Measurements from ENCODE around the gene TAC3.
"Not testable (repeated sequence)": the region's sequence is repeated elsewhere in the genome, so short reads cannot be mapped to it uniquely, and the experiment has no call there.

TAC3 gene

DNA sequence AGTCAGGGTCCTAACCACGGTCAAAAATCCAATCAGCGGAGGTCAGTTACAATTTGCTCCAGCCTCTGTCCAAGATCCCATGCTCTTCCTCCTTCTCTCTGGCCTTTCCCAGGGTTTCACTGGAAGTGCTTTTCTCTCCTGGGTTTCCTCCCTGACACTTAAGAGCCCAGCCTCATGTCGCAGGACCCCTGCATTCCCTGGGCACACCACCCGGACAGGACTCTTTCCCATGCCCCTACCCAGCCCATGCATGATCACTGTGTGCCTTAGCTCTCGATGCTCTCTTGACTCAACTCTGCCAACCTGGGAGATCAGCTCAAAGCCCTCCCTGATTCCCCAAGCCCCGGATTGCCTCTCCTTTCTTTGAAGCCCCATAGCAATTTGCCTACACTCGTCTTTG is 15.5 kb upstream of the TAC3 start:
- no peak for DNase-seq

GRCh38 chr12:57031138-57031725 is 14.9 kb upstream of the TAC3 start:
- DNase-seq, result peak; percentile 20

DNA sequence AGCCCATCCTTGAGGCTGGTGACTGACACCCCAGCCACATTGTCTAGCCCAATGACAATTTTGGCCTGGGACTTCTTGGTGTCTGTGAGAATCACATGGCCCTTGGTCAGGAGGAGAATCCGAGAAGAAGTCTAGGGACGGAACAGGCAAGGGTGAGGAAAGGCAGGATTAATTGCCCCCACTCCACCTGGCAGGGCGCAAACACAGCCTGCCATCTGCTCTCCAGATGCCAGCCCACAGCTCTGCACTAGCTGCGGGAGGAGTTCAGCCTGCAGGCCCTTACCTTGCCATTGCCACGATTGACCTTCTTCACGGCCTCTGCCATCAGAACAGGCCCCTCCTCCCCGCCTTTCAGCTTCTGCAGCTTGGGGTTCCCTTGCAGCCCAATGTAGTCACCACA is 13.1 kb upstream of the TAC3 start:
- DNase-seq, result no peak

- DNase-seq, result no peak
These were observed 11.4 kb upstream of the TAC3 start for GRCh38 chr12:57027805-57028153.

GRCh38 chr12:57027011-57027804 is 10.9 kb upstream of the TAC3 start:
- peak; percentile 32 for DNase-seq

GRCh38 chr12:57025196-57025595 is 8.9 kb upstream of the TAC3 start:
- no peak for DNase-seq

DNA sequence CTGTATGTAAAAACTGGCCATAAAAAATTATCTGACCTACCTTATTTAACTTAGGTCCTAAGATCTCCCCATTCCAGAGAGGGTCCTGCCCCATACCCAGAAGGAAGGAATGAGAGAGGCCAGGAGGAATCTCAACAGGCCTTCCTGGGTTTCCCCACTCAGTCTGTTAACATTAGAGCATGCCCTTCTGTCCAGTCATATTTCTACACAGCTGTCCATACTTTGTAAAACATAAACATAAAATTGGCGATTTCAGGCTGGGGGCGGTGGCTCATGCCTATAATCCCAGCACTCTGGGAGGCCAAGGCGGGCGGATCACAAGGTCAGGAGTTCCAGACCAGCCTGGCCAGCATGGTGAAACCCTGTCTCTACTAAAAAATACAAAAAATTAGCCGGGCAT is 6.0 kb upstream of the TAC3 start:
- not testable (repeated sequence) for DNase-seq

DNA sequence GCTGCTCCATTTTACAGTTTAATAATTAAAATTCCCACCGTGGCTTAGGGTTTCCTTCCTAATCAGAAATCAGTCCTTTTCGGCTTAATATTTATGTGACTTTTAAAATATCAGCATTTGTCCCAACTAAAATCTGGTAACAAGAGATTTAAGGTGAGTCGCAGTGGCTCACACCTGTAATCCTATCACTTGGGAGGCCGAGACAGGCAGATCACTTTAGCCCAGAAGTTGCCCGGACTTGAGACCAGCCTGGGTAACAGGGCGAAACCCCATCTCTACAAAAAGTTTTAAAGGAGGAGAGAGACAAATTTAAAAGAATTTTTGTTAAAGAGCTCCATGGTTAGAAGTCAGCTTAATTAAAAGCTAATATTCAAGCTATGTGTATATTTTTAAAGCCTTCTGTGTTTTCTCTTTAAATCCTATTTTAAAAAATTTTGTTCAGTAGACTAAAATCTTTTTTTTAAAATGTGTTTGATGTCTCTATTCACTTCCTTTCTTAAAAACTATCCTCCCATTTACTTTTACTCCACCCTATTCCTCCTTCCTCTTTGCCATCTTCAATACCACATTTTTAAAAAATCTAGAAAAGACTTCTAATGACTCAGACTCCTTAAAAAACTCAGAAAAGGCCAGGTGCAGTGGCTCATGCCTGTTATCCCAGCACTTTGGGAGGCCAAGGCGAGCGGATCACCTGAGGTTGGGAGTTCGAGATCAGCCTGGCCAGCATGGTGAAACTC is 3.8 kb upstream of the TAC3 start:
- no peak for DNase-seq

- DNase-seq, result no peak
These were observed 2.6 kb upstream of the TAC3 start for GRCh38 chr12:57018906-57019305.

GRCh38 chr12:57018353-57018752 is 2.0 kb upstream of the TAC3 start:
- not testable (repeated sequence) for DNase-seq

GRCh38 chr12:57012600-57013465 is 3.5 kb downstream of the TAC3 start:
- no peak for DNase-seq

DNA sequence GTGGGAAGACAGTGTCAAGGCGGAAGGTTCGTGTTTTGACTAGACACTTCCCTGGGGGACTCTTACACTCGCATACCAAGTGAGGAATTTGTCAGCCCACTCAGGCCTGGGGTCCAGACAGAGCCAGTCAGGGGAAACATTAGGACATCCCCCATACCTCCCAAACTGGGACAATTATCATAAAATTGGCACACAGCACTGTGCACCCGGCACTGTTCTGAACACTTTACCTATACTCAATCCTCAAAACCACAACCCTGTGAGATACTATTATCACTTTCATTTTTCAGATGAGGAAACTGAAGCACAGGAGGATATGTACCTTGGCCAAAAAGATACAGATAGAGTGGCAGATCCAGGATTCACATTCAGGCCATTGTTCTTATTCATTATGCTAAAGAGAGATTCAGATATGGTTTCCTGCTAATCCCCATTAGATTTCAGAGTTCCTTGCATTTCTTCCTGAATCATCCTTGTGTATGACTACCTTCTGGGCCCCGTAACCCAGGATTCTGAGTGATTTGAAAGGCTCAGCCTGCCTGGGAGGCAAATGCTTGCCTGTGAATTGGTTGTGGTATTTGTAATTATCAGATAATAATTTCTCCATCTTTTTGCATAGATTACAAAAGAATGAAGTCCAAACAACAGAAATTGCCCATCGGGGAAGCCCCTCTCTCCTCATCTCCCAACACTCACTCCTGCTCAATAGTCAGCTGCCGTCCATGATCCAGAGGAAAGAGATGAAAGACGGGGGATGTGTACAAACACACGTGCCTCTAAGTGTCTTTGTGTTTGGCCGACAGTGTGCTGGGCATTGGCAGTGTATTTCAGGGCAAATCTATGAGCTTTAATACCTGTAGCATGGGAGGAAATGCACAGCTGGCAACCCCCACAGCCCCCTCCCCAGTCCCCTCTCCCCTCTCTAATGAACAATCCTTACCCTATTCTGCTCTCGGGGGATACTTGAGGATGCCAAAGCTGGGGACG is 4.6 kb downstream of the TAC3 start:
- DNase-seq, result no peak

GRCh38 chr12:57010627-57011247 is 5.6 kb downstream of the TAC3 start:
- no peak for DNase-seq

DNA sequence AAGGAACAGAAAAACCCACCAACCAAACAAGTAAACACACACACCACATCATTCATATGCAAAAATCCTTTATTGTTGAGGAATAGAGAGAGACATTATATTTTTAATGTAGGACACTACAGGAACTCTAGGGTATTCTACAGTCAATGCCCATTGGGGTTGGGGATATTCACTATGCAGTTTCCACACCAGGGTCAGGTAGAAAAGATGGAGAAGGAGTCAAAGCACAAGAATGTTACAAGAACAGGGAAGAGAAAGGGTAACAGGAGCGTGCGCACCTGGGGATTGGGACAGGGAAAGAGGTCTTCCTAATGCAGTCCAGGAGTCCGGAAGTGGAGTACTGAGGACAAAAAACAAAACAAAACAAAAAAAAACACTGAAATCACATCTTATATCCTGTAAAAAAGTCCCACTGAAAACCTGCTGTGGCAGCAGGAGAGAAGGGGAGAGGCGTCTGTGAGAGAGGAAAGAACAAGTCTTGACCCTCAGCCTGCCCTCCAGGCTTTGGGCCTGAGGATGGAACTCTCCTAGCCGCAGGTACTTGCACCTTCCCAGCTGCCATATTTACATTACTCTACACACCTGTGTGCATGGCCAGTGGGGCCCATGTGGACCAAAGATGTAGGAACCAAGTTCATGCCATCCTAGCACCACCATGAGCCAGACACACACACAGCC is 6.2 kb downstream of the TAC3 start:
- no peak for DNase-seq

GRCh38 chr12:57008178-57008577 is 8.2 kb downstream of the TAC3 start:
- DNase-seq, result peak; percentile 77

DNA sequence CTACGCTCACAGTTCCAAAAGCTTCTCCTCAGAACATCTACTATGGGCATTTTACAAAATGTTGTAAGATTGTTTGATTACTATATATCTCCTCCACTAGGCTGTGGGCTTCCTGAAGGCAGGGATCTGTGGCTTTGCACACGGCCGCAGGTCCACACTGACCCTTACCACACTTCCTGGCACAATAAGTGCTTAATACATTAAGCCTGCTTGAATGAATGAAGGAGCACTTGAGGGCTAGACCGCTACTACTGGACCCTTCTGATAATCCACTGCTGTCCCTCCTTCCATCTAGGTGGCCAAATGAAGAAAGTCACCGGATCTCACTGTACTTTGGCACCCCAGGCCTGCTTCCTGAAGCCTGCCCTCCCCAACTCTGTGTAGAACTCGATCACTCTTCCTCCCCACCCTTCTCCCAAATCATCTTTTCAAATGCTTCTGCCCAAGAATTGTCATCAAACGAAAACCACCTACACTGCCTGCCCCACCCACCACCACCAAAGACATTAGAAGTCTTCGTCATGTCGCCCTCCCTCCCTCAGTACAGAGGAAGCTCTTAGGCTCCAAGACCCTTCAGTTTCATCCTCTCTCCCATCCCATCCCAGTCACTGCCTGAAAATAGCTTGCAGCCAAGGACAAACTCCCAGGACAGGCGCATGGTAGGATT is 9.4 kb downstream of the TAC3 start:
- no peak for DNase-seq

DNA sequence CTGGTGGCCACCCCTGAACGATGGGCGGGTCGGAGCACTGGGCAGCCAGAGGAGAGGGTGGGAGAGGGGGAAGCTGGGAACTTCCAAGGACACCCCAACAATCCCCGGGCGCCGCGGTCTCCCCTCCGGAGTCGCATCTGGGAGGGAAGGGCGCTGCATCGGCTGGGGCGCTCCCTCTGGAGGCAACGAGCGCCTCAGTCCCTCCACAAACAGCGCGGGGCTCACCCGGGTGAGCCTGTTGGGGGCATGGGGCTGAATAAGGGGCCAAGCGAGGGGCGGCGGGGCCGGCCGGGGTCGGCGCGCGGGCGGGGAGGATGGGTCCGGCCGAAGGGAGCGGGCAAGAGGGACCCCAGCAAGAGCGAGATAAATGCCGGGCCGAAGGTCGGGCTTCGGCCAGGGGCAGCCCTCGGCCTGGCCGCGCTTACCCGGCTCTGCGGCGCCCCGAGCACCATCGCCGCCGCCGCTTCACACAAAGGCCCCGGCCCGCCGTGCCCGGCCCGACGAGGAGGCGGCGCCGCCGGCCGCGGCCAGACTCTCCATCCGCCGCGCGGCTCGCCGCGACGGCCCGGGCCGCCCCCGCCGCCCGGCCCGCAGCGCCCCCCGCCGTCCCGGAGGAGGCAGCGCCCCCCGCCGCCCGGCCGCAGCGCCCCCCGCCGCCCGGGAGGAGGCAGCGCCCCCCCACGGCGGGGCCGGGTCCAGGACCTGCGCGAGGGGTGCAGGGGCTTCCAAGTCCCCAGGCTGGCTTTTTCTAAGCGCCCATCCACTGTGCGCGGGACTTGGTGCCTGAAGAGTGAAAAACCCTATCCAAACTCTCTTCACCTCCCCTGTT is 10.1 kb downstream of the TAC3 start, which contains the start of gene ZBTB39:
TSS of gene ZBTB39 (minus strand) at position 567 of the 829 bp plus-strand sequence. CDS start 1,629 bp downstream, outside the sequence.
- peak; percentile 79 for DNase-seq

- no peak for DNase-seq
These were observed 11.7 kb downstream of the TAC3 start for GRCh38 chr12:57004651-57005050.

DNA sequence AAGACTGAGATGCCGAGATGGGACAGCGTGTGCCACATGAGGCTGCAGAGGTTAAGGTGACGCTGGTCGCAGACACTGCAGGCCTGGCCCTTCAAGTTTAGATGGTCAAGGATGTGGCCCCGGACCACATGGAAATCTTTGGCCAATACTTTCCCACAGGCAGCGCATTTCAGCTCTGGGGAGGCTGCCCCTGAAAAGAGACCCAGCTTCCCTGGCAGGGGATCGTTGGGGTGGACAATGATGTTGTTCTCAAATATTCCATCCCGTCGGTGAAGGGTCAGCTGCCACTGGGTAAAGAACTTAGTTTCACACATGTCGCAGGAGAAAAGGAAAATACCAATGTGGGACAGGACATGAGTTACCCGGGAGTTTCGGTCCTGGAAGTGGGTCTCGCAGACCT is 12.9 kb downstream of the TAC3 start:
- DNase-seq, result no peak

Data from eye (tissue), 1 donor.